ENCODE measurements around the gene FAM236C.
"Not testable (repeated sequence)": the region's sequence is repeated elsewhere in the genome, so short reads cannot be mapped to it uniquely, and the experiment has no call there.

DNA sequence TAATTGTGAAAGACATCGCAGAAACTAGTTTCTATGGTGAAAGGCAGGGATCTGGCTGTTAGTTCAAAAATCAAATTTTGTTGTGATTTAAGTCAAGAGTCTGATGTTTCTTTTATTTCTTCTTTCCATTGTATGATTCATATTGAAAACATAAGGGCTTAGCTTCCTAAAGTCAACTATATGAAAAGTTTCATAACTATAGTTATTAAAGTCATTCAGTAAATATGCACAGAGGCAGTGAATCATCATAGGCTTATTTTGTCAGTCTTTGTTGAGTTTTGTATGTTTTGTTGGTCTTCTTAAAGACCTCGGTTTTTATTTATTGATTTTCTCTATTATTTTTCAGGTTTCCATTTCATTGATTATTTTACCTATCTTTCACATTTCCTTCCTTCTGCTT is 29.5 kb upstream of the FAM236C start:
- TF ChIP-seq, protein P1, sequence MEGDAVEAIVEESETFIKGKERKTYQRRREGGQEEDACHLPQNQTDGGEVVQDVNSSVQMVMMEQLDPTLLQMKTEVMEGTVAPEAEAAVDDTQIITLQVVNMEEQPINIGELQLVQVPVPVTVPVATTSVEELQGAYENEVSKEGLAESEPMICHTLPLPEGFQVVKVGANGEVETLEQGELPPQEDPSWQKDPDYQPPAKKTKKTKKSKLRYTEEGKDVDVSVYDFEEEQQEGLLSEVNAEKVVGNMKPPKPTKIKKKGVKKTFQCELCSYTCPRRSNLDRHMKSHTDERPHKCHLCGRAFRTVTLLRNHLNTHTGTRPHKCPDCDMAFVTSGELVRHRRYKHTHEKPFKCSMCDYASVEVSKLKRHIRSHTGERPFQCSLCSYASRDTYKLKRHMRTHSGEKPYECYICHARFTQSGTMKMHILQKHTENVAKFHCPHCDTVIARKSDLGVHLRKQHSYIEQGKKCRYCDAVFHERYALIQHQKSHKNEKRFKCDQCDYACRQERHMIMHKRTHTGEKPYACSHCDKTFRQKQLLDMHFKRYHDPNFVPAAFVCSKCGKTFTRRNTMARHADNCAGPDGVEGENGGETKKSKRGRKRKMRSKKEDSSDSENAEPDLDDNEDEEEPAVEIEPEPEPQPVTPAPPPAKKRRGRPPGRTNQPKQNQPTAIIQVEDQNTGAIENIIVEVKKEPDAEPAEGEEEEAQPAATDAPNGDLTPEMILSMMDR (IDR thresholded peaks at IDR 0.05; ENCODE audit: borderline replicate concordance, extremely low read depth, low read length, poor library complexity, severe bottlenecking) = not testable (repeated sequence)
- not testable (repeated sequence) for TF ChIP-seq EZH2 (IDR thresholded peaks at IDR 0.05; ENCODE audit: borderline replicate concordance, low read depth, low read length, severe bottlenecking)

Data from DND-41 (cell line).